HG02852 (cell line): ENCODE data around the gene ATXN1.

ENCODE experiments used
- ATAC-seq: cut with Tn5 transposase; IDR thresholded peaks from one replicate; pipeline ENCODE4 v1.9.1; 2021; ENCODE audit warnings: mild to moderate bottlenecking, moderate library complexity; ENCODE audit not compliant: unreplicated experiment

The ATXN1 gene

DNA sequence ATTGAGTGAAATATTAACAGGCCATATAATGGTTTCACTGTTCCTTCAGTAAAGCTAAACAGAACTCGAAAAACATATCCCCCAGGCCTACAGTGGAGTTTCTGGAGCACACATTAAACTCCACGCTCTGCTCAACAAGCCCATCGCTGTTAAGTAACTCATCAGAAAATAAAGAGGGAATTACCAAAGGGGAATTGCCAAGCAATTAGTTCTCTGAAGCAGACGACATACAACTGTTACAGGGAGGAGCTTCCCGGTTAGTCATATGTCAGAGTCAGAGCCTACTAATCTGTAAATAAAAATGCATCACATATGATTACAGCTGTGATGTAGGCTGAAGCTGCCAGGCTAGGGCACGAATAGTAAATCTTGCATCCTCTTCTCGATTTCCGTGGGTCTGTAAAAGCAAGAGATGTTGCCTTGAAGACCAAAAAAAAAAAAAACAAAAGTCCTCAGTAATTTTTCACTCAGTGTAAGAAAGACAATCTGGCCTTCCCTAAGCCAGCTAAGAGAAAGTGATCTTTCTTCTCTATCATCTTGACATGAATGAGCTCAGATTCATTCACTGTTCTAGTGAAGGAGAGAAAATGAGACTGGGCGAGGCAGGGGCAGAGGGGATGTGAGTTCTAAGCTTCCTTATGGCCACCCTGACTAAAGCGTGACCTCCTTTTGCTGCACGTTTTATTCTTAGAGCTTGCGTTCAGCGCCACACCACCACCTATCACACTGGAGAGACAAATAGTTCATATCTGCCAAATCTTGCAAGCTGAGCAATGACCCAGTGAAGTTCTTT lies 13.8 kb downstream of the ATXN1 start:
- no peak for ATAC-seq

GRCh38 chr6:16746812-16747211 lies 14.4 kb downstream of the ATXN1 start:
- ATAC-seq = no peak

- no peak for ATAC-seq
Measured at GRCh38 chr6:16746401-16746800, 14.9 kb downstream of the ATXN1 start.

DNA sequence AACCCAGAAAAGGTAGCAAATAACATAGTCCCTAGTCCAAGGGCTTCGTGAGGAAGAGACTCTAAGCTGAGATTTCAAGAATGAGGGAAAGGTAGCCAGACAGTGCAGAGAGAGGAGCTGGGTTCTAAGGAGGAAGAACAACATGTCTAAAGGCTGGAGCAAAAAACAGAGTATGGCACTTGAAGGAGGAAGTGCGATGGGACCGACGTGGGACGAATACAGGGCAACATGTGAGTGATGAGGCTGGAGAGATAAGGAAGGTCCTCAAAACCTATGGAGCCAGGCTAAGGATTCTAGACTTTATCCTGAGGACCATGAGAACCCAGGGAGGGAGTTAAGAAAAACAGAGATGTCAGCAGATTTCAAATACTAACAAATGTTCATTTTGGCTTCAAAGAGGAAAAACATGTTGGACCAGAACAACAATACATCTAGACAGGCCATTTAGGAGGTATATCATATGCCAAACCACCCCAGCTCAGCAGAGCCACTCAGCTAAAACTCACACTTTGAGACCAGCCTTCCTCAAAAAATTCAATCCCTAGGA lies 17.5 kb downstream of the ATXN1 start:
- no peak for ATAC-seq

GRCh38 chr6:16742116-16742515 lies 19.1 kb downstream of the ATXN1 start:
- no peak for ATAC-seq

DNA sequence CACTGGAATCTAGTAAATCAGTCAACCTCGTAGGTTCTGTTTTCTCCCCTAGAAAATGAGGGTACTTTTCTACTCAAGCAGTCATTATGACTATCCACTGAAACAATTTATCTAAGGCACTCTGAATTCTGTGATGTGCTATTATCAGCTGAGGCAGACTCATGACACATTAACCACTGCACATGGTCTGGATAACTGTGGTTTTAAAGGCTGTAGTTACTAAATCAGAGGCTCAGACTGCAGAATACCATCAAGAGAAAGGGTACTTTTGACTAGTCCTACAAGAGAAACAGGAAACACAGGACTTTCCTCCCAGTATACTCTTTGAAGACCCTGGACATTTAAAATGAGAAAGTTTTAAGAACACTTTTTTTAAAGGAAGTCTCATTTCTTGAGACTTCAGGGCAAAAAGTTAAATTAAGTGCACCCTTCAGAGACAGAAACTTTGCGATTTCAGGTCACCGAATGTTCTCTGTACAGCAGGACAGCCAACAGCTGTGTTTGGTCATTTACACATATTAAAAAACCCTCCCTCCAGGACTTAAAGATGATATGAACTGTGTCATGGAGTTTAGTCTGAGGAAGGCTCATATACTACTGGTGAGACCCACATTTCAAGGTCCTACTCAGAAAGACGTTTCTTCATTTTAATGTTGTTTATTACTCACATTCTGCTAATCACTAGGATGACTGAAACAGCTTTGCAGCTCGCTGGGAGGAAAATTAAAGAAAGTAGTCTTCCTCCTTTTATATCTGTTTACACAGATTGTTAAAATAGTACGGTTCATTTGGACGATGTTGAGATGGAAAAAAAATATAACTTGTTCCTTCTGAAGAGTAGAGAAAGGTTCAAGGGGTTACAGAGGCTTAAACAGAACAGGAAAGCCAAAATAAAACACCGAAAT lies 19.9 kb downstream of the ATXN1 start:
- ATAC-seq = peak; percentile 78

GRCh38 chr6:16740097-16740496 lies 21.2 kb downstream of the ATXN1 start:
- ATAC-seq = no peak

- ATAC-seq = no peak
Measured at GRCh38 chr6:16739329-16739801, 21.9 kb downstream of the ATXN1 start.

- no peak for ATAC-seq
Measured at GRCh38 chr6:16737925-16738324, 23.3 kb downstream of the ATXN1 start.

DNA sequence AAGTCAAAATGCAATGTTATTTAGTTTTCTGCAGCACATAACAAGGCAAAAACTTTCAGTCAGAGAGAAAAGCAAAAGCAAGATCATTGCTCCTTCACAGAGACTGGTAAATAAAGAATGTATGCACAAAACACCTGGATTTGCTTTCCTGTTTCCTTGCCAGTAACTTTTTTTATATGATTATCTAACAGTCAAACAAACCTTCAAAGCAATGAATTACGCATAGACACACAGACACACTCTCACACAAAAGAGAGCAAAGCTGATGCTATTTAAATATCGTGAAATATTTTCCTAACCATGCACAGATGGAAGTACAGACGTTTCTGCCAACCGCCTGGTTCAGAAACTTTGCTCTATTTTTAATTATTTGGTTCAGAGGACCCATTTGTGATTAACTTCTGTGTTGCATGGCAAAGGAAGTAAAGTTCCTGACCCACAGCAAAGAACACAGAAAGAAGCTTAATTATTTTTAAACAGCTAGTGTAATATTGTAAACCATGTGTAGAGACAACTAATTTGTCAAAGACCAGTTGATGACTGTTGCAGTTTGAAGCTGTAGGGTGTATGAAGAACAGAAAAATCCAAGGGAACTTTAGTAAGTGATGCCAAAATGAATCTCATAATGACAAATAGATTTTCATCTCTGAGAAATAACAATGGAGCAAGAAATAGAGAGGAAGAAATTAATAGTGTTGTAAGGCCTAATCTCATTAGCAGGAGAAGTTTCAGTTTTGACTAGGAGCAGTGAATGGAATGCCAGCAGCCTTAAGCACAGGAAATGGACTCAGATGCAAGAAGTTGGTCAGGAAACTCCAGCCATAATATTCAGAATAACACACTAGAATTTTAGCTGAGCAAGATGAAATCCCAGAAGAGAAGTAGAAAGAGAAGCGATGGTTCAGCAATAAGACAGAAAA lies 24.1 kb downstream of the ATXN1 start:
- no peak for ATAC-seq

GRCh38 chr6:16735014-16735413 lies 26.2 kb downstream of the ATXN1 start:
- no peak for ATAC-seq

- no peak for ATAC-seq
Measured at GRCh38 chr6:16733085-16733484, 28.2 kb downstream of the ATXN1 start.

DNA sequence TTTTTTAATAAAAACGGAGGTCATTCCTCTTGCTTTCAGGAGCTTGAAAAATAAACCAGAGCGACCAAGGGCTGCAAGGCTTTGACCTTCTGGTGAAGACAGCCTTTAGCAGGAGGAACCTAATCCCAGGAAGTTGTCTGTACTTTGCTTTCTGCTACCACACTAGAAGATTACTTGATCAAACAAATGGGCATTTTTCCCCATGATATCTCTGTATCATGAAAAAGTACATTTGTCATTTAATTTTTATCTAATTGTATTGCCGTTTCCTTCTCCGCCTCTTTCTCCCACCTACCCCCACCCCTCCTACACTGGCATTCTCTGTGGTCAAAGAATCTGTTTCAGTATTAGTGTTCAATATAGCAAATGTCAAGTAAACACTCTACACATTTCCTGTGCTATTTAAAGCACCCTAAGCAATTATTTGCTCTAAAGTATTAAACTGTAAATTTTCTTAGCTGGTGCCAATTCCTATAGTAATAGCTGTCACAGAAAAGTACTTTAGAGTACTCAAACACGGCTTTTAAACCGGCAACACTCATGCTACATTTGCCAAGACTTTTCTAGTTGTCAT lies 29.7 kb downstream of the ATXN1 start:
- peak; percentile 99 for ATAC-seq

DNA sequence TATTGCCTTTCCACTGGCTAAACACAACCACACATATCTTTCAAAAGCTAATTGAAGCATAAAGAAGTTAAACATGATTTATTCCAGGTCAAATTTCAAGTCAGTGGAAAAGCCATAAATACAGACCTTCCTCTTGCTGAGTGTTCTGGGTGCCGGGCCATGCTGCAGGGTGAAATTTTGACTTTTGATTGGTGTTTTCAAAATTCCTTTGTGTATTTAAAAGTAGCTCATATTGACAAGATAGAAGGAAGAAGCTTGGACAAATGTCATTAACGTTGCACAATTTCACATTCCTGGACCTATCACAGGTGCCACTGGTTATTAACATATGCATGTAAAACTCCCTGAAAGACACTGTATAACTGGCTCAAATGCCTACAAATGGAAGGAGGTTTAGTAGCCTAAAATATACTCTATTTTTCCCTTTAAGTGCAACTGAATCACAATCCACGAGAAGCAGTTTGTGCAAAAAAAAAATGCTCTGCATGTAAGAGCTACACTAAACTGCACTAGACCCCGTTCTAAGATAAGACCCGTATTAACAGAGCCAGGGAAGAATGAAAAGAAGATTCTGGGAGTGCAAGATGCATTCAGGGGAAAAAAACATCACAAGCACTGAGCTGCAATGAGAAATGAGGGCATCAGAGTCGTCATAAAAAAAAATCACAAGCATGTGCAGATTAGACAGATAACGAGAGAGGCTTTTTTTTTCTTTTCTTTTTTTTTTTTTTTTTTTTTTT lies 30.4 kb downstream of the ATXN1 start:
- no peak for ATAC-seq

DNA sequence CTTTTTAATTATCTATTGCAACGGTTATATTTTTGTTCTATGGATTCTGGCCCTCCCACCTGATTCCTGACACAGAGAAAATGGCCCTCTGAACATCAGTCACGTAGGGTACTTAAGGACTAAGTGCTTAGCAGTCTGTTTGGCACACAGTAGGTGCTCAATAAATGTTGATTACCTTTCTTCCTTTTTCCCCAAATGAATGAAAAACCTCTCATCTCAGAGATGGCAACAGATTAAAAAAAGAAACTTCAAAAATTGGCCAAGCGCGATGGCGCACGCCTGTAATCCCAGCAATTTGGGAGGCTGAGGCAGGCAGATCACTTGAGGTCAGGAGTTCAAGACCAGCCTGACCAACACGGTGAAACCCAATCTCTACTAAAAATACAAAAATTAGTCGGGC lies 31.5 kb downstream of the ATXN1 start:
- no peak for ATAC-seq

DNA sequence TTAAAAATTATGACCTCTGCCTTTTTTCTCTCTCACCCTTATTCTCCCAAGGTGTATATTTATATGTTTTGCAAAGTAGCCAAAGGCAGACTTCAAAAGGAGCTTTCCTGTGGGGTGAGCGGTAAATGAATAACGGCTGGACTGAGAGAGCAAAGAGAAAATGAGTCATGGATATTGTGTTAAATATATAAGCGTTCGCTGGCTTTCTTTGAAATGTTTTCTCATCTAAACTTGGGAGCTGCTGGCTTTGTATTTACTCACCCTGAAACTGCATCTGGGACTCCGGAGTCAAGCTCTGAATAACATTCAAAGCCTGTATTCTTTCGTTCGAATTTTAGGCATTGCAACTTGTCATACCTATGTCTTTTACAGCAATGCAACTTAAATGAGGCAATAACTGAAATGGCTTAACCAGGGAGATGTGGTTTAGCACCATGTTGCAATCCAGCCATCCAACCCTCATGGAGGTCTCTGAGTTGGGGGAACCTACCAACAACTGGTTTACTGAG lies 32.0 kb downstream of the ATXN1 start:
- ATAC-seq = no peak

DNA sequence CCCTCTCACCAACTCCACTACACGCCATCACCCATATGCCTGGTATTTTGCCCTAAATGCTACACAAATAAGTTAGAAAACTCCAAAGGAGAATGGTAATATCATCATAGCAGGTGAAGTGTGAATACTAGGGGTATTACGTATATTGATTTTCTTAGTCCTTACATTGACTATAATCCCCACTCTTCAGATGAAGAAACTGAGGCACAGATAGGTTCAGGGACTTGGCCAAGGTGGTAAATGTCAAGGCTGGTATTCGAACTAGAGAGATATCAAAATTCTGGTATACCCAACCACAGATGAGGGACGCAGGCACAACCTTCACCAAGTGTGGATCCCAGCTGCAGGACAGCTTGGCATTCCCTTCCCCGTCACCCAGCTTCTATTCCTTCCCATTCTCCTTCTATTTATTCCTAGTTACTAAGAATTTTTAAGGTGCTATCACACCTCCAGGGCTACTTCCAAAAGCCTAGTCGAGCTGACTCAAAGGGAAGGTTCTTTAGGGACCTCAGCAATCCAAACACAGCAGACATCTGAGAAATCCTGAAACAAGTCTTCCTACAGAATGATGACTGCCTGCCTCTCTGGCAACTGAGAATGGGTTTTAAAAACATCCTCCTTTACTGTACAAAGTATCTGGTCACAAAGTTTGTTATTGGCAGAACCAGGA lies 32.6 kb downstream of the ATXN1 start:
- no peak for ATAC-seq

DNA sequence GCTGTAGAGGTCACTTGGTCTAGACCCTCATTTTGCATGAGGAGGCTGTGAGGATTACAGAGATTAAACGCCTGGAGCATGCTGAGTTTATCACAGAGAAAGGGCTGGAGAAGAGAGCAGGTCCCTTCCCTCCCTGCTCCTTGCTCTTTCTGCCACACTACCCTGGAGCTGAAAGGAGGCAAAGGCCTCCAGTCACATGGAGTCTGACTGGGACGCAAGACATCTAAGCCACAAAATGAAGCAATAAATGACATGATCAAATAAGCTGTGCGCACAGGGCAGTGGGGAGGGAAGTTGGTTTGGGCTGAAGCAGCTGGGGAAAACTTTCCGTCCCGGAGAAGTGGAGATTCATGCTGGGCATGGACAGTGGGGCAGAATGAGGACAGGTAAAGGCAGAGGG lies 33.3 kb downstream of the ATXN1 start:
- ATAC-seq = no peak
